Measurements from ENCODE around the gene RHOB.

DNA sequence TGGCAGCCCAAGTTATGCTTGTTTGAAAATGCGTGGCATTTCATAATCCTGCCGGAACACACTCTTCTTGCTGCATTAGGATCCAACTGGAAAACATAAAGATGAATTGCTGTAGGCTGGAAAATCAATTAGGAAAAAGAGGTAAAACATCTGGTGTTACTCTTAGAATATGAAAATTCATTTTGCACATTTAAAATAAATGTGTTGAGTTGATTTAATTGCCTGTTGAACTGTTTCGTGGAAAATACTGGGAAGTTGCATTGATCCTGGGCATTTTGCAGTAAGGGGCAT is 4.1 kb downstream of the RHOB start:
- TF ChIP-seq POLR2AphosphoS5 (IDR thresholded peaks at IDR 0.05; ENCODE audit: borderline replicate concordance, low read depth, low read length) (no peak), EZH2 (IDR thresholded peaks at IDR 0.05) (no peak)

Data from SK-N-MC (cell line).